Hepatocyte (in vitro differentiated cells): ENCODE results near the gene DCUN1D2. TPM values are rescaled to one million over a fixed set of nuclear protein-coding genes. Genes with fewer than 3 reads are reported as not detected.
"Not testable (repeated sequence)": the region's sequence is repeated elsewhere in the genome, so short reads cannot be mapped to it uniquely, and the experiment has no call there.

Source experiments
- DNase-seq: peaks from one replicate; pipeline ENCODE4 v3.0.0-alpha.2; 2016; ENCODE audit warnings: low spot score
- H2AFZ ChIP-seq: fragments of 200-600 bp; sonication (generic); 2 replicates; pipeline ENCODE4 v1.6.0; 2016; ENCODE audit warnings: antibody characterized with exemption, mild to moderate bottlenecking
- H3K27ac ChIP-seq: fragments of 200-600 bp; sonication (generic); 2 replicates; pipeline ENCODE4 v1.5.1; 2016; ENCODE audit warnings: mild to moderate bottlenecking
- H3K27me3 ChIP-seq: fragments of 200-600 bp; sonication (generic); 2 replicates; pipeline ENCODE4 v1.6.1; 2016
- H3K36me3 ChIP-seq: fragments of 200-600 bp; sonication (generic); replicated peaks from 2 replicates; pipeline ENCODE4 v1.5.1; 2016; ENCODE audit warnings: low read depth; ENCODE audit not compliant: insufficient read depth
- H3K4me1 ChIP-seq: fragments of 200-600 bp; sonication (generic); 2 replicates; pipeline ENCODE4 v1.5.1; 2016; ENCODE audit warnings: mild to moderate bottlenecking, moderate library complexity; ENCODE audit not compliant: insufficient read depth
- H3K4me2 ChIP-seq: fragments of 200-600 bp; sonication (generic); 2 replicates; pipeline ENCODE4 v1.6.0; 2016
- H3K4me3 ChIP-seq: fragments of 200-600 bp; sonication (generic); 2 replicates; pipeline ENCODE4 v1.5.1; 2016; ENCODE audit warnings: mild to moderate bottlenecking
- H3K79me2 ChIP-seq: fragments of 200-600 bp; sonication (generic); 2 replicates; pipeline ENCODE4 v1.6.0; 2017; ENCODE audit warnings: mild to moderate bottlenecking
- H3K9me2 ChIP-seq: fragments of 200-600 bp; sonication (generic); replicated peaks from 2 replicates; pipeline ENCODE4 v1.6.0; 2017; ENCODE audit warnings: mild to moderate bottlenecking; ENCODE audit not compliant: insufficient read depth
- H3K9me3 ChIP-seq: fragments of 200-600 bp; sonication (generic); 2 replicates; pipeline ENCODE4 v1.5.1; 2016; ENCODE audit warnings: low read depth, mild to moderate bottlenecking
- H4K20me1 ChIP-seq: fragments of 200-600 bp; sonication (generic); 2 replicates; pipeline ENCODE4 v1.6.0; 2016; ENCODE audit warnings: mild to moderate bottlenecking; ENCODE audit not compliant: insufficient read depth, poor library complexity, severe bottlenecking
- CTCF ChIP-seq: fragments of 200-600 bp; sonication (generic); IDR thresholded peaks from 2 replicates; pipeline ENCODE4 v1.5.1; 2016; ENCODE audit warnings: antibody characterized with exemption, mild to moderate bottlenecking; ENCODE audit not compliant: poor library complexity
- EZH2 ChIP-seq: fragments of 200-600 bp; sonication (generic); IDR thresholded peaks from 2 replicates; pipeline ENCODE4 v1.6.1; 2016; ENCODE audit warnings: antibody characterized with exemption, mild to moderate bottlenecking, borderline replicate concordance
- EZH2phosphoT487 ChIP-seq: fragments of 200-600 bp; sonication (generic); IDR thresholded peaks from one replicate; pipeline ENCODE4 v1.6.1; 2018; ENCODE audit warnings: antibody characterized with exemption, mild to moderate bottlenecking, low read depth, moderate library complexity; ENCODE audit not compliant: unreplicated experiment, severe bottlenecking
- WGBS: methylation state at CpG from one replicate; pipeline ENCODE4 v1.1.6; 2016; ENCODE audit warnings: low lambda C conversion rate; ENCODE audit errors: missing lambda C conversion rate; 5-methylcytosine and 5-hydroxymethylcytosine counted together
- polyA plus RNA-seq: library from polyadenylated mRNA; unstranded; fragments of >200 nt; fragmentation: Nextera tagmentation; extraction: Ambion mirVana; gene quantifications from 2 replicates; pipeline ENCODE4 v1.2.1, GENCODE V29; 2016
- total RNA-seq: library from RNA; depleted of rRNA; stranded (reverse); fragments of >200 nt; gene quantifications from 2 replicates; pipeline ENCODE4 v1.2.3, GENCODE V29; 2014

The DCUN1D2 gene
- total and polyA plus RNA-seq, 2 experiments from 2014 or later: 8.4 to 10.2 TPM

- no peak overlapping the region for H3K27ac ChIP-seq
These were observed 36.1 kb upstream of the DCUN1D2 start for GRCh38 chr13:113526466-113527220.

GRCh38 chr13:113522438-113522837, 31.9 kb upstream of the DCUN1D2 start:
- 82% methylated on average over 13 of the region's 13 CpGs for WGBS
- H3K36me3 ChIP-seq, H3K4me1 ChIP-seq: not testable (repeated sequence)

More at GRCh38 chr13:113526466-113527220, 36.1 kb upstream of the DCUN1D2 start:
- H3K4me3 ChIP-seq: no peak overlapping the region
- no peaks in the 10 kb centered on the region for H3K9me3 ChIP-seq
- no peaks in the 10 kb centered on the region for H3K27me3 ChIP-seq
- 95% methylated on average over 12 of the region's 12 CpGs for WGBS
- H3K4me2 ChIP-seq: no peak overlapping the region
- peaks cover 20% of the 10 kb centered on the region for H3K79me2 ChIP-seq
- no peak for TF ChIP-seq CTCF
- no peak for TF ChIP-seq EZH2phosphoT487
- no peak for TF ChIP-seq EZH2
- no peak for DNase-seq
- H4K20me1 ChIP-seq: no peaks in the 10 kb centered on the region
- H3K9me2 ChIP-seq: no peaks in the 10 kb centered on the region
- H3K4me1 ChIP-seq: no peaks in the 10 kb centered on the region
- H2AFZ ChIP-seq: no peak overlapping the region
- no peaks in the 10 kb centered on the region for H3K36me3 ChIP-seq

GRCh38 chr13:113520571-113520970, 30.1 kb upstream of the DCUN1D2 start:
- Histone ChIP-seq H3K79me2 (peaks cover 20% of the 10 kb centered on the region), H3K4me3 (no peak overlapping the region), H3K27ac (no peak overlapping the region), H3K27me3 (no peaks in the 10 kb centered on the region), H3K4me2 (no peak overlapping the region), H3K4me1 (no peaks in the 10 kb centered on the region), H3K9me2 (no peaks in the 10 kb centered on the region), H2AFZ (no peak overlapping the region), H4K20me1 (no peaks in the 10 kb centered on the region), H3K9me3 (no peaks in the 10 kb centered on the region), H3K36me3 (no peaks in the 10 kb centered on the region)
- no peak for TF ChIP-seq EZH2
- no peak for TF ChIP-seq CTCF
- no peak for TF ChIP-seq EZH2phosphoT487
- no peak for DNase-seq
- WGBS: 86% methylated on average over 16 of the region's 16 CpGs

More at GRCh38 chr13:113522438-113522837, 31.9 kb upstream of the DCUN1D2 start:
- not testable (repeated sequence) for DNase-seq, H3K4me2 ChIP-seq, H3K27ac ChIP-seq, H2AFZ ChIP-seq, H3K27me3 ChIP-seq, H3K9me2 ChIP-seq, H3K4me3 ChIP-seq, H4K20me1 ChIP-seq, H3K9me3 ChIP-seq
- H3K79me2 ChIP-seq: peaks cover 20% of the 10 kb centered on the region

- Histone ChIP-seq H3K27me3 (no peaks in the 10 kb centered on the region), H3K4me1 (no peaks in the 10 kb centered on the region), H3K4me2 (no peak overlapping the region), H4K20me1 (no peaks in the 10 kb centered on the region), H3K9me3 (no peaks in the 10 kb centered on the region), H3K27ac (no peak overlapping the region), H3K9me2 (no peaks in the 10 kb centered on the region), H3K79me2 (peaks cover 17% of the 10 kb centered on the region), H3K4me3 (no peak overlapping the region), H3K36me3 (no peaks in the 10 kb centered on the region), H2AFZ (no peak overlapping the region)
- WGBS: 96% methylated on average over 14 of the region's 14 CpGs
- DNase-seq: no peak
- TF ChIP-seq EZH2 (no peak), EZH2phosphoT487 (no peak), CTCF (no peak)
These were observed 29.0 kb upstream of the DCUN1D2 start for GRCh38 chr13:113519556-113519955.
